ENCODE data around the gene MTHFR.

Gene MTHFR

GRCh38 chr1:11831945-11832725 is 26.4 kb upstream of the MTHFR start:
- TF ChIP-seq CTCF (IDR thresholded peaks at IDR 0.05; ENCODE audit: poor library complexity, severe bottlenecking): no peak
- peaks cover 78% of the 10 kb centered on the region for H3K36me3 ChIP-seq (ENCODE audit: low read depth)
- no peak overlapping the region for H3K4me3 ChIP-seq (ENCODE audit: severe bottlenecking)
- no peak for DNase-seq (ENCODE audit: low spot score)
- no peaks in the 10 kb centered on the region for H3K4me1 ChIP-seq (ENCODE audit: insufficient read depth, poor library complexity, severe bottlenecking)
- H3K27ac ChIP-seq (ENCODE audit: poor library complexity, severe bottlenecking): no peak overlapping the region
- H3K9me3 ChIP-seq (ENCODE audit: severe bottlenecking): no peaks in the 10 kb centered on the region
- no peak for ATAC-seq (ENCODE audit: low read depth)
- H3K27me3 ChIP-seq (ENCODE audit: insufficient read depth, poor library complexity, severe bottlenecking): no peaks in the 10 kb centered on the region

GRCh38 chr1:11828511-11828910 is 22.7 kb upstream of the MTHFR start:
- no peak for DNase-seq (ENCODE audit: low spot score)
- no peak for TF ChIP-seq CTCF (IDR thresholded peaks at IDR 0.05; ENCODE audit: poor library complexity, severe bottlenecking)
- ATAC-seq (ENCODE audit: low read depth): no peak
- no peak overlapping the region for H3K4me3 ChIP-seq (ENCODE audit: severe bottlenecking)
- no peaks in the 10 kb centered on the region for H3K9me3 ChIP-seq (ENCODE audit: severe bottlenecking)
- H3K27ac ChIP-seq (ENCODE audit: poor library complexity, severe bottlenecking): no peak overlapping the region
- H3K27me3 ChIP-seq (ENCODE audit: insufficient read depth, poor library complexity, severe bottlenecking): no peaks in the 10 kb centered on the region
- H3K4me1 ChIP-seq (ENCODE audit: insufficient read depth, poor library complexity, severe bottlenecking): no peaks in the 10 kb centered on the region
- peaks cover 75% of the 10 kb centered on the region for H3K36me3 ChIP-seq (ENCODE audit: low read depth)

- H3K4me1 ChIP-seq (ENCODE audit: insufficient read depth, poor library complexity, severe bottlenecking): peaks cover under 1% of the 10 kb centered on the region
- no peak overlapping the region for H3K4me3 ChIP-seq (ENCODE audit: severe bottlenecking)
- no peaks in the 10 kb centered on the region for H3K27me3 ChIP-seq (ENCODE audit: insufficient read depth, poor library complexity, severe bottlenecking)
- H3K27ac ChIP-seq (ENCODE audit: poor library complexity, severe bottlenecking): no peak overlapping the region
- TF ChIP-seq CTCF (IDR thresholded peaks at IDR 0.05; ENCODE audit: poor library complexity, severe bottlenecking): no peak
- DNase-seq (ENCODE audit: low spot score) (no peak), ATAC-seq (ENCODE audit: low read depth) (no peak)
- H3K9me3 ChIP-seq (ENCODE audit: severe bottlenecking): no peaks in the 10 kb centered on the region
- peaks cover 83% of the 10 kb centered on the region for H3K36me3 ChIP-seq (ENCODE audit: low read depth)
Observed at GRCh38 chr1:11826946-11827345, 21.2 kb upstream of the MTHFR start.

GRCh38 chr1:11825131-11825530 is 19.4 kb upstream of the MTHFR start:
- Histone ChIP-seq H3K27me3 (ENCODE audit: insufficient read depth, poor library complexity, severe bottlenecking) (no peaks in the 10 kb centered on the region), H3K36me3 (ENCODE audit: low read depth) (peaks cover 87% of the 10 kb centered on the region), H3K9me3 (ENCODE audit: severe bottlenecking) (no peaks in the 10 kb centered on the region), H3K4me3 (ENCODE audit: severe bottlenecking) (no peak overlapping the region), H3K4me1 (ENCODE audit: insufficient read depth, poor library complexity, severe bottlenecking) (peaks cover 10% of the 10 kb centered on the region), H3K27ac (ENCODE audit: poor library complexity, severe bottlenecking) (no peak overlapping the region)
- ATAC-seq (ENCODE audit: low read depth) (no peak), DNase-seq (ENCODE audit: low spot score) (no peak)
- no peak for TF ChIP-seq CTCF (IDR thresholded peaks at IDR 0.05; ENCODE audit: poor library complexity, severe bottlenecking)

Measured in RWPE2 (cell line).